ENCODE measurements around the gene BPI. TPM values are rescaled to one million over a fixed set of nuclear protein-coding genes. Genes with fewer than 3 reads are reported as not detected.

The BPI gene
- total RNA-seq, 4 donors from 2014 or later, result 0.66 to 0.92 TPM; not detected in 2

- Histone ChIP-seq H3K27me3 (peaks cover 0 to 43% (median 2%) of the 10 kb centered on the region in 4 donors), H3K9me3 (no peaks in the 10 kb centered on the region), H3K36me3 (no peaks in the 10 kb centered on the region), H3K27ac (replicated peaks in 1 of 4) (no peak overlapping the region), H3K4me1 (peaks cover 8 to 29% (median 21%) of the 10 kb centered on the region in 4 donors), H3K4me3 (no peak overlapping the region)
- intact Hi-C loops (cut with DNase I), result loop anchor here (5.0 kb wide), 1 partner anchor 65 kb away; no protein-coding TSS in a partner anchor
- DNase-seq (ENCODE audit: extremely low spot score), result no peak
- TF ChIP-seq POLR2A (IDR thresholded peaks at IDR 0.05; ENCODE audit: low read depth) (no peak), EP300 (IDR thresholded peaks at IDR 0.05) (no peak), POLR2AphosphoS5 (IDR thresholded peaks at IDR 0.05) (no peak)
- TF ChIP-seq, protein P1, sequence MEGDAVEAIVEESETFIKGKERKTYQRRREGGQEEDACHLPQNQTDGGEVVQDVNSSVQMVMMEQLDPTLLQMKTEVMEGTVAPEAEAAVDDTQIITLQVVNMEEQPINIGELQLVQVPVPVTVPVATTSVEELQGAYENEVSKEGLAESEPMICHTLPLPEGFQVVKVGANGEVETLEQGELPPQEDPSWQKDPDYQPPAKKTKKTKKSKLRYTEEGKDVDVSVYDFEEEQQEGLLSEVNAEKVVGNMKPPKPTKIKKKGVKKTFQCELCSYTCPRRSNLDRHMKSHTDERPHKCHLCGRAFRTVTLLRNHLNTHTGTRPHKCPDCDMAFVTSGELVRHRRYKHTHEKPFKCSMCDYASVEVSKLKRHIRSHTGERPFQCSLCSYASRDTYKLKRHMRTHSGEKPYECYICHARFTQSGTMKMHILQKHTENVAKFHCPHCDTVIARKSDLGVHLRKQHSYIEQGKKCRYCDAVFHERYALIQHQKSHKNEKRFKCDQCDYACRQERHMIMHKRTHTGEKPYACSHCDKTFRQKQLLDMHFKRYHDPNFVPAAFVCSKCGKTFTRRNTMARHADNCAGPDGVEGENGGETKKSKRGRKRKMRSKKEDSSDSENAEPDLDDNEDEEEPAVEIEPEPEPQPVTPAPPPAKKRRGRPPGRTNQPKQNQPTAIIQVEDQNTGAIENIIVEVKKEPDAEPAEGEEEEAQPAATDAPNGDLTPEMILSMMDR (IDR thresholded peaks at IDR 0.05), result no peak
- WGBS, result 18% methylated on average over 11 of the region's 11 CpGs
These were observed 1.2 kb upstream of the BPI start for GRCh38 chr20:38302786-38303185.

GRCh38 chr20:38304845-38305447 is 990 bp downstream of the BPI start:
- intact Hi-C loops (cut with DNase I), result loop anchor here (5.0 kb wide), 1 partner anchor 68 kb away; no protein-coding TSS in a partner anchor
- Histone ChIP-seq H3K27me3 (peaks cover 0 to 51% (median 2%) of the 10 kb centered on the region in 4 donors), H3K36me3 (no peaks in the 10 kb centered on the region), H3K4me1 (peaks cover 0 to 12% (median 3%) of the 10 kb centered on the region in 4 donors), H3K9me3 (no peaks in the 10 kb centered on the region), H3K4me3 (no peak overlapping the region), H3K27ac (replicated peaks in 1 of 4) (no peak overlapping the region)
- TF ChIP-seq POLR2AphosphoS5 (IDR thresholded peaks at IDR 0.05), result no peak
- TF ChIP-seq, protein P1 (IDR thresholded peaks at IDR 0.05), result peak; percentile 12 to 48 (median 31)
- 45% methylated on average over 7 of the region's 8 CpGs for WGBS
- DNase-seq (ENCODE audit: extremely low spot score), result no peak

- intact Hi-C loops (cut with DNase I), result no loop called here
- no peak overlapping the region for H3K4me3 ChIP-seq
- H3K27ac ChIP-seq (replicated peaks in 1 of 4), result no peak overlapping the region
- no peak for DNase-seq (ENCODE audit: extremely low spot score)
- 89% methylated on average over 4 of the region's 4 CpGs for WGBS
- TF ChIP-seq, protein P1 (IDR thresholded peaks at IDR 0.05), result no peak
- TF ChIP-seq EP300 (IDR thresholded peaks at IDR 0.05), result no peak
- TF ChIP-seq POLR2AphosphoS5 (IDR thresholded peaks at IDR 0.05), result no peak
- TF ChIP-seq POLR2A (IDR thresholded peaks at IDR 0.05; ENCODE audit: low read depth), result no peak
- no peaks in the 10 kb centered on the region for H3K9me3 ChIP-seq
- no peaks in the 10 kb centered on the region for H3K36me3 ChIP-seq
- peaks cover 0 to 9% (median 2%) of the 10 kb centered on the region in 4 donors for H3K4me1 ChIP-seq
- peaks cover 0 to 51% (median 2%) of the 10 kb centered on the region in 4 donors for H3K27me3 ChIP-seq
These were observed 1.6 kb downstream of the BPI start for GRCh38 chr20:38305541-38305940.

- intact Hi-C loops (cut with DNase I), result no loop called here
- peaks cover 0 to 9% (median 2%) of the 10 kb centered on the region in 4 donors for H3K4me1 ChIP-seq
- no peak for TF ChIP-seq POLR2AphosphoS5 (IDR thresholded peaks at IDR 0.05)
- no peak for TF ChIP-seq POLR2A (IDR thresholded peaks at IDR 0.05; ENCODE audit: low read depth)
- no peak for TF ChIP-seq EP300 (IDR thresholded peaks at IDR 0.05)
- TF ChIP-seq, protein P1 (IDR thresholded peaks at IDR 0.05), result no peak
- no peak overlapping the region for H3K4me3 ChIP-seq
- peaks cover 0 to 51% (median 2%) of the 10 kb centered on the region in 4 donors for H3K27me3 ChIP-seq
- DNase-seq (ENCODE audit: extremely low spot score), result no peak
- 88% methylated on average over 6 of the region's 6 CpGs for WGBS
- H3K27ac ChIP-seq (replicated peaks in 1 of 4), result no peak overlapping the region
- no peaks in the 10 kb centered on the region for H3K9me3 ChIP-seq
- no peaks in the 10 kb centered on the region for H3K36me3 ChIP-seq
These were observed 2.4 kb downstream of the BPI start for GRCh38 chr20:38306379-38306778.
